ENCODE results near the gene AQP12B. TPM values are rescaled to one million over a fixed set of nuclear protein-coding genes. Genes with fewer than 3 reads are reported as not detected.

Gene AQP12B
- total and polyA plus RNA-seq, 2 of the 8 experiments (the other 6 are each of a cell fraction or from before 2014, with no cell fraction given) = not detected

DNA sequence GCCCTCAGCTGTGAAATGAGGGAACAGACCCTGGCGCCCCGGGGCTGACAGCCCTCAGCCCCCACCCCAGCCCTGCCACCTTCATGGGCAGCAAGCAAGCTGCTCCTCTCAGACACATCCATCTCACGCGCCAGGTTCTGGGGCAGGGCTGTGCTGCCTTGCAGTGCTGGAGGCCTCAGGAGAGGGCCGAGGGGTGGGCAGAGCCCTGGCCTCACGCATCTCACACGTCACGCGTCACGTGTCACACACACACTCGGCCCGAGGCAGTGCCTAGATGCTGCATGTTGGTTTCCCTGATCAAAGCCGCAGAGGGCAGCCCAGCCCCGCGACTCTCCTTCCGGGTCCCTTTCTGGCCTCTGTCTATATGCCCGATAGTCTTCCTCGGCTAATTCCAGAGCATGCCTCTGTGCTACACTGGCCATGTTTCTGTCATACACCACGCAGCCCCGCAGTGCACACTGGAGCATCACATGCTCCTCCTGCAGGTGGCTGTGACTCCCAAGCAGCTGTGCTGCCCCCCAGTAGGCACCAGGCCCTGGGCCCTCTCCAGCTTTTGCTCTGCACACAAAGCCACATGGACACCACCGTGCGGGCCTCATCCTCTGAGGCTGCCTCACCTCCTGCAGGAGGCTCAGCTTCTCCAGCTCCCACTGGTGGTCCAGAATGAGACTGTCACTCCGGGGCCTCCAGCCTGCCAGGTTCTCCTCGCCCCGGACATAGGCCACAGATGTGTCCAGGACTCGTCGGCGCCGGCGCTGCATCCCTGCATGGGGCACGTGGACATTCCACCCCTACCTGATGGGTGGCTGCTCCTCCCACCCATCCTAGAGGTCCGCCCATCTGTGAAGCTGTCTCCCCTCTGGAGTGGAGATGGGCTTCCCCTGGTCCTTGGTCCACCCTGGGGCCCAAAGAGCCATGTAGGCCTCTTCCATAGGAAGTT is 40.4 kb upstream of the AQP12B start:
- Histone ChIP-seq H2BK15ac (ENCODE audit: low read length) (no peak overlapping the region), H2AFZ (ENCODE audit: low read length) (no peak overlapping the region), H4K5ac (ENCODE audit: insufficient read length, low read depth, low read length) (no peak overlapping the region), H2BK12ac (ENCODE audit: low read depth, low read length) (no peak overlapping the region), H3K4me1 (replicated peaks in 1 of 4; ENCODE audit: control insufficient read depth in 3 of 4, insufficient read depth in 4 of 4, low read length in 3 of 4) (no peaks in the 10 kb centered on the region), H2BK5ac (ENCODE audit: low read depth, low read length) (no peak overlapping the region), H3K36me3 (ENCODE audit: control insufficient read depth in 2 of 4, insufficient read depth in 4 of 4, low read length in 3 of 4) (peaks cover 22 to 94% (median 62%) of the 10 kb centered on the region in 4 experiments), H3K4me2 (ENCODE audit: insufficient read depth in 1 of 2, low read depth in 2 of 2, low read length in 2 of 2) (no peak overlapping the region), H3K4ac (replicated peaks; ENCODE audit: insufficient read length, low read depth, low read length) (no peak overlapping the region), H3K27ac (ENCODE audit: low read depth, low read length) (no peak overlapping the region), H3K4me3 (ENCODE audit: extremely low read depth in 1 of 4, insufficient read depth in 2 of 4, low read depth in 3 of 4, low read length in 4 of 4) (no peak overlapping the region), H4K91ac (replicated peaks; ENCODE audit: insufficient read length, low read length) (no peak overlapping the region), H3K9ac (replicated peaks in 1 of 4; ENCODE audit: extremely low read depth in 1 of 4, low read depth in 3 of 4, low read length in 3 of 4) (no peak overlapping the region), H3K79me2 (ENCODE audit: control insufficient read depth in 1 of 2, insufficient read depth in 2 of 2, low read length in 2 of 2) (no peaks in the 10 kb centered on the region), H3K23ac (ENCODE audit: insufficient read length) (no peak overlapping the region), H3K9me3 (ENCODE audit: insufficient read depth in 2 of 2, low read depth in 1 of 2, low read length in 1 of 2) (no peaks in the 10 kb centered on the region), H2AK5ac (ENCODE audit: low read depth, low read length) (no peak overlapping the region), H3K14ac (ENCODE audit: insufficient read length) (no peak overlapping the region), H3K27me3 (replicated peaks in 1 of 4; ENCODE audit: control insufficient read depth in 3 of 4, extremely low read depth in 1 of 4, insufficient read depth in 3 of 4, low read length in 3 of 4) (no peaks in the 10 kb centered on the region), H3K23me2 (ENCODE audit: low read depth, low read length) (no peaks in the 10 kb centered on the region), H3K18ac (ENCODE audit: extremely low read depth, low read length) (no peak overlapping the region), H2BK120ac (replicated peaks; ENCODE audit: low read depth, low read length) (no peak overlapping the region), H3K56ac (replicated peaks; ENCODE audit: insufficient read length, low read depth, low read length) (no peak overlapping the region), H2BK20ac (ENCODE audit: low read length) (no peak overlapping the region), H4K20me1 (replicated peaks in 1 of 2; ENCODE audit: control insufficient read depth in 1 of 2, insufficient read depth in 2 of 2, low read length in 2 of 2) (peaks cover 7 to 16% of the 10 kb centered on the region in 2 experiments), H3K79me1 (ENCODE audit: low read depth, low read length) (peaks cover 2% of the 10 kb centered on the region), H4K8ac (ENCODE audit: extremely low read depth, insufficient read depth, low read length) (no peak overlapping the region)
- no peak for FAIRE-seq
- TF ChIP-seq JUN (IDR thresholded peaks at IDR 0.05; ENCODE audit: low read depth, low read length) = no peak
- POLR2A ChIA-PET (ENCODE audit: partially characterized antibody) = interaction anchor here (1.0 to 1.9 kb wide), 4 partner anchors 14 to 66 kb away, joined by 3 to 7 read pairs (median 4); no protein-coding TSS in a partner anchor
- WGBS, 2 experiments (ENCODE audit: extremely low coverage in 1 of 2, insufficient coverage in 1 of 2, insufficient read length in 1 of 2, insufficient replicate concordance in 2 of 2, low coverage in 1 of 2, low lambda C conversion rate in 2 of 2, missing lambda C conversion rate in 1 of 2) = 95% methylated on average over 32 of the region's 32 CpGs; no CpG with 5 or more reads in 1 of the 2 experiments
- CTCF ChIA-PET (ENCODE audit: partially characterized antibody) = interaction anchor here (1.0 to 1.5 kb wide), 5 partner anchors 8 to 24 kb away, joined by 3 to 4 read pairs (median 3); no protein-coding TSS in a partner anchor
- DNase-seq (ENCODE audit: low read depth in 1 of 2, low spot score in 2 of 2) = no peak
